GM12865 (cell line): ENCODE results near the gene PPM1G.

ENCODE experiments used
- DNase-seq: peaks from one replicate; pipeline ENCODE4 v3.0.0; 2010; ENCODE audit warnings: low read depth
- H3K4me3 ChIP-seq: 2 replicates; pipeline ENCODE4 v1.5.1; 2011; ENCODE audit warnings: mild to moderate bottlenecking, low read depth, low read length, control low read depth
- CTCF ChIP-seq: IDR thresholded peaks from 2 replicates; pipeline ENCODE4 v1.5.1; 2011; ENCODE audit warnings: low read length, control low read depth, low read depth, inconsistent platforms; ENCODE audit not compliant: insufficient read depth; ENCODE audit errors: missing control alignments

PPM1G gene

GRCh38 chr2:27379383-27379835 is 30.0 kb downstream of the PPM1G start:
- no peak for DNase-seq
- no peak for TF ChIP-seq CTCF
- H3K4me3 ChIP-seq: peak overlapping the region; percentile 56

- no peak for TF ChIP-seq CTCF
- H3K4me3 ChIP-seq: peak overlapping the region; percentile 56; the same call in 1 of the 2 replicates
- DNase-seq: no peak
Observed at GRCh38 chr2:27378809-27379290, 30.5 kb downstream of the PPM1G start.

GRCh38 chr2:27378096-27378808 is 31.1 kb downstream of the PPM1G start:
- DNase-seq: no peak
- no peak for TF ChIP-seq CTCF
- no peak overlapping the region for H3K4me3 ChIP-seq

GRCh38 chr2:27377618-27378095 is 31.7 kb downstream of the PPM1G start:
- no peak for TF ChIP-seq CTCF
- no peak overlapping the region for H3K4me3 ChIP-seq
- no peak for DNase-seq

- H3K4me3 ChIP-seq: no peak overlapping the region
- no peak for TF ChIP-seq CTCF
- DNase-seq: no peak
Observed at GRCh38 chr2:27376866-27377617, 32.3 kb downstream of the PPM1G start.

- no peak for TF ChIP-seq CTCF
- no peak for DNase-seq
- H3K4me3 ChIP-seq: no peak overlapping the region
Observed at GRCh38 chr2:27376151-27376865, 33.1 kb downstream of the PPM1G start.
